Kidney (tissue), 14 donors: Measurements from ENCODE around the gene BAIAP2L2. TPM values are rescaled to one million over a fixed set of nuclear protein-coding genes. Genes with fewer than 3 reads are reported as not detected.

ENCODE experiments used
- DNase-seq, 5 donors: peaks; one replicate each; pipeline ENCODE4 v3.0.0-alpha.2; 2013 to 2020
- FAIRE-seq: peaks from 2 replicates; lab custom pipeline; 2012; peaks lifted over from hg19 to GRCh38; lab: Jason Lieb, UNC
- H3K27ac ChIP-seq, 2 donors: one replicate each; pipeline ENCODE4 v1.7.0; 2013; ENCODE audit warnings: low read depth in 2 of 2, low read length in 2 of 2, inconsistent platforms in 1 of 2
- H3K27me3 ChIP-seq: one replicate; pipeline ENCODE4 v1.7.1; 2013; ENCODE audit warnings: low read length, inconsistent platforms; ENCODE audit not compliant: control insufficient read depth, insufficient read depth
- H3K36me3 ChIP-seq, 3 donors: one replicate each; pipeline versions ENCODE4 v1.7.0 to v1.7.1; 2013; ENCODE audit warnings: low read length in 3 of 3, control low read depth in 1 of 3, inconsistent platforms in 1 of 3; ENCODE audit not compliant: insufficient read depth in 3 of 3, control insufficient read depth in 2 of 3
- H3K4me1 ChIP-seq, 3 donors: one replicate each; pipeline versions ENCODE4 v1.7.0 to v1.7.1; 2013; ENCODE audit warnings: low read length in 3 of 3, inconsistent platforms in 1 of 3, low read depth in 1 of 3; ENCODE audit not compliant: control insufficient read depth in 2 of 3, insufficient read depth in 2 of 3
- H3K4me3 ChIP-seq, 3 donors: one replicate each; pipeline versions ENCODE4 v1.7.0 to v1.8.1; 2013; ENCODE audit warnings: low read length in 3 of 3, control low read depth in 1 of 3, inconsistent platforms in 1 of 3
- H3K9ac ChIP-seq, 3 donors: one replicate each; pipeline versions ENCODE4 v1.7.0 to v1.7.1; 2013; ENCODE audit warnings: low read length in 3 of 3, control low read depth in 1 of 3, inconsistent platforms in 1 of 3
- H3K9me3 ChIP-seq, 3 donors: one replicate each; pipeline versions ENCODE4 v1.7.0 to v1.7.1; 2013; ENCODE audit warnings: low read length in 3 of 3, control low read depth in 1 of 3, inconsistent platforms in 1 of 3; ENCODE audit not compliant: control insufficient read depth in 2 of 3, insufficient read depth in 1 of 3
- intact Hi-C: fragments of 100-400 bp; cut with DNase I; formaldehyde crosslinking; loops from one replicate; pipeline ENCODE4 v1.11.1; 2022
- polyA plus RNA-seq: library from polyadenylated mRNA; stranded (reverse); fragments of 350-450 nt; fragmentation: Illumina TruSeq; extraction: RNeasy Lipid Tissue Mini Kit (QIAGEN cat#74804); gene quantifications from one replicate; pipeline ENCODE4 v1.2.3, GENCODE V29; 2014; ENCODE audit warnings: low read depth, low replicate concordance; ENCODE audit not compliant: insufficient read depth
- total RNA-seq: library from RNA; stranded (reverse); fragmentation: NEBNext Ultra II Directional; extraction: Animal tissue kit (Norgen Biotek cat#: 25700); gene quantifications from one replicate; pipeline ENCODE4 v1.2.1, GENCODE V29; 2021
- TF ChIP-seq, protein P1 (sequence below): IDR thresholded peaks from 3 replicates; pipeline ENCODE4 v1.5.1; 2012; ENCODE audit warnings: mild to moderate bottlenecking, moderate library complexity, borderline replicate concordance; ENCODE audit not compliant: insufficient read depth; ENCODE audit errors: extremely low read depth
- donor health status: control.
- donor health status: control.
- donor health status: control.
- donor health status: control.
- donor health status: control.
- donor health status: DM: yes; HTN: yes; CAD: no.
- donor health status: Normal renal cell carcinoma (clear cell type).

Gene BAIAP2L2
- total and polyA plus RNA-seq, 2 donors from 2014 or later = 9.7 to 27.8 TPM

DNA sequence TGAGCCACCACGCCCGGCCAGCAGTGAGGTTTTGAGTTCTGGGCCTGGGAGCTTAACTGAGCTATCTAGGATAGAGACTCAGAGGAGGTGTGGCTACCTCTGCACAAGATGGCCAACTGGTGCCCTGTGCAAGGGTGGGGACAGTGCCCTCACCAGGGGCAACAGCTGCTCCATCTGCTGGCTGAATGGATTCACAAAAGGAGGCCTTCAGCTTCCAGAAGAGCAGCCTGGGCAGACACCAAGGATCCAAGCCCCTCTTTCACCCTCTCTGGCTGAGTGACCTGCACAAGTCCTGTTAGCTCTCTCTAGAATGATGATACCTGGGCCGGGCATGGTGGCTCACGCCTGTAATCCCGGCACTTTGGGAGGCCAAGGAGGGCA lies 33.5 kb upstream of the BAIAP2L2 start:
- Histone ChIP-seq H3K27ac (no peak overlapping the region), H3K27me3 (no peaks in the 10 kb centered on the region), H3K9me3 (no peaks in the 10 kb centered on the region), H3K9ac (no peak overlapping the region), H3K4me3 (no peak overlapping the region), H3K4me1 (peaks cover 0 to 5% (median 3%) of the 10 kb centered on the region in 3 donors), H3K36me3 (peaks cover 0 to 5% (median 2%) of the 10 kb centered on the region in 3 donors)
- TF ChIP-seq, protein P1, sequence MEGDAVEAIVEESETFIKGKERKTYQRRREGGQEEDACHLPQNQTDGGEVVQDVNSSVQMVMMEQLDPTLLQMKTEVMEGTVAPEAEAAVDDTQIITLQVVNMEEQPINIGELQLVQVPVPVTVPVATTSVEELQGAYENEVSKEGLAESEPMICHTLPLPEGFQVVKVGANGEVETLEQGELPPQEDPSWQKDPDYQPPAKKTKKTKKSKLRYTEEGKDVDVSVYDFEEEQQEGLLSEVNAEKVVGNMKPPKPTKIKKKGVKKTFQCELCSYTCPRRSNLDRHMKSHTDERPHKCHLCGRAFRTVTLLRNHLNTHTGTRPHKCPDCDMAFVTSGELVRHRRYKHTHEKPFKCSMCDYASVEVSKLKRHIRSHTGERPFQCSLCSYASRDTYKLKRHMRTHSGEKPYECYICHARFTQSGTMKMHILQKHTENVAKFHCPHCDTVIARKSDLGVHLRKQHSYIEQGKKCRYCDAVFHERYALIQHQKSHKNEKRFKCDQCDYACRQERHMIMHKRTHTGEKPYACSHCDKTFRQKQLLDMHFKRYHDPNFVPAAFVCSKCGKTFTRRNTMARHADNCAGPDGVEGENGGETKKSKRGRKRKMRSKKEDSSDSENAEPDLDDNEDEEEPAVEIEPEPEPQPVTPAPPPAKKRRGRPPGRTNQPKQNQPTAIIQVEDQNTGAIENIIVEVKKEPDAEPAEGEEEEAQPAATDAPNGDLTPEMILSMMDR = no peak
- intact Hi-C loops = no loop called here
- DNase-seq (peak in 2 of 5 donors; percentile 11 to 12), FAIRE-seq (no peak)

DNA sequence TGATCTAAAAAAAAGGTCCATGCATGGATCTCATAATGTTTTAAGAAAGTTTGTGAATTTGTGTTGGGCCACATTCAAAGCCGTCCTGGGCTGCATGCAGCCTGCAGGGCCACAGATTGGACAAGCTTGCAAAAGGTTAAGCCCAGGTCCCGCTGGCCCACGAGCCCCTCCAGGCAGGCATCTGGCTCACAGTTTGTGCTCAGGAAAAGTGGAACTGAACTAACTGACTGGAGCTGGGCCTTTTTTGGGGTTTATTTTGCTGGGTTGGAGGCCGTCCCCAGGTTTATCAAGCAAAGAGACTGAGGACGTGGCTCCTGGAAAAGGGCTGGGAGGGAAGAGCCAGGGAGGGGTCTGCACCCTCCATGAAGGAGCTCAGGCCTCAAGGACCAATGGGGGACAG lies 32.1 kb upstream of the BAIAP2L2 start:
- no peak overlapping the region for H3K9ac ChIP-seq
- H3K9me3 ChIP-seq = no peaks in the 10 kb centered on the region
- FAIRE-seq (no peak), DNase-seq (no peak)
- intact Hi-C loops = no loop called here
- peaks cover 0 to 3% (median 1%) of the 10 kb centered on the region in 3 donors for H3K4me1 ChIP-seq
- no peaks in the 10 kb centered on the region for H3K27me3 ChIP-seq
- H3K36me3 ChIP-seq = peaks cover 0 to 5% (median 4%) of the 10 kb centered on the region in 3 donors
- no peak overlapping the region for H3K27ac ChIP-seq
- TF ChIP-seq, protein P1 = no peak
- H3K4me3 ChIP-seq = no peak overlapping the region

DNA sequence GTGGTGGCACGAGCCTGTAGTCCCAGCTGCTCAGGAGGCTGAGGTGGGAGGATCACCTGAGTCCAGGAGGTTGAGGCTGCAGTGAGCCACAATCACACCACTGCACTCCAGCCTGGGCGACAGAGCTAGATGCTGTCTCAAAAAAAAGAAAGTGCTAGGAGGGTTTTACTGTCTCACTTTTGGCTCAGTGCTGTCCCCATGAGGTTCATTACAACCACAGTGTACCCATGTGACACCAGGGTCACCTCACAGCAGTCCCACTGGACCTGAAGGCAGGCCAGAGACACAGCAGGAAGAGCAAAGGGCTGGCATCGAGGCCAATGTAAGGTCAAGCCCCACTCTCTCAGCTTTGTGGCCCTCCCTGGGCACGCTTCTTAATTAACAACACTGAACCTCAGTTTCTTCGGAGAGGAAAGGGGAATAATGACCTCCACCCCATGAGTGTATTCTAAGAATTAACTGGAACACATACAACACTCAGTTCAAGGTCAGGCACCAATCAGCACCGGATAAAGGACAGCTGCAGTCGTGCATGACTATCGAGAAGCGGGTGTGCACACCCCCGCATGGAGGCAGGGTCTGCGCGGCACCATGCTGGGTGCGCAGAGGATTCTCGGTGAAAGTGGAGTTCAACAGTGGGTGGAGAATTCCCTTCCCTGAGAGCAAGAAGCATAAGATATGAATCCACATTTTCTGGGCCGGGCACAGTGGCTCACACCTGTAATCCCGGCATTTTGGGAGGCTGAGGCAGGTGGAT lies 30.9 kb upstream of the BAIAP2L2 start:
- Histone ChIP-seq H3K36me3 (peaks cover 0 to 5% (median 4%) of the 10 kb centered on the region in 3 donors), H3K27me3 (no peaks in the 10 kb centered on the region), H3K27ac (no peak overlapping the region), H3K4me1 (no peaks in the 10 kb centered on the region), H3K9me3 (no peaks in the 10 kb centered on the region), H3K9ac (no peak overlapping the region), H3K4me3 (no peak overlapping the region)
- TF ChIP-seq, protein P1 = no peak
- DNase-seq (peak in 2 of 5 donors; percentile 13 to 26), FAIRE-seq (no peak)
- intact Hi-C loops = no loop called here

DNA sequence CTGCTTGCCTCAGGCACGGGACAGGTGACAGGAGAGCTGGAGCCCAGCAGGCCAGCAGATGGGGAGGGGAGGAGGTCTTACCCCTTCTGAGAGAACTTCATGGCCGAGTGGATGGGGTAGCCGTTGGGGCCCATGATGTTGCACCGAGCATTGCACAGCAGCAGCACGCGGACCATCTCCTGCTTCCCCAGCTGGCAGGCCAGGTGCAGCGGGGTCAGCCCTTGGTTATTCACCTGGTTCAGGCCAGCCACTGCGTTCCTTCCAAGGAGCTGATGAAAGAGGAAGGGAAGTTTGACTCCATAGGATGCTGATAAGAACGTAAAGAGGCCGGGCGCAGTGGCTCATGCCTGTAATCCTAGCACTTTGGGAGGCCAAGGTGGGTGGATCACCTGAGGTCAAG lies 29.4 kb upstream of the BAIAP2L2 start:
- intact Hi-C loops = no loop called here
- Histone ChIP-seq H3K4me1 (no peaks in the 10 kb centered on the region), H3K27ac (no peak overlapping the region), H3K9me3 (no peaks in the 10 kb centered on the region), H3K27me3 (no peaks in the 10 kb centered on the region), H3K36me3 (peaks cover 0 to 7% (median 5%) of the 10 kb centered on the region in 3 donors), H3K9ac (no peak overlapping the region), H3K4me3 (no peak overlapping the region)
- TF ChIP-seq, protein P1 = no peak
- peak in 1 of 5 donors; percentile 55 for DNase-seq
- no peak for FAIRE-seq
